Activated T-helper 2 cell treated with anti-CD3 and anti-CD28 coated beads, Interferon-gamma antibody, Interleukin-2, Interleukin-4, amounts not matched to agents 10 μg/mL and 5 μg/mL and 100 μg/mL, durations not matched to agents 14 hours and 24 hours and 36 hours (primary cell): ENCODE results near the gene IL17REL. TPM values are rescaled to one million over a fixed set of nuclear protein-coding genes. Genes with fewer than 3 reads are reported as not detected.

Experiments
- DNase-seq: peaks from one replicate; pipeline ENCODE4 v3.0.0; 2021; ENCODE audit warnings: low spot score
- H3K27ac Mint-ChIP-seq: one replicate; pipeline ENCODE4 v1.8.0; 2021; ENCODE audit warnings: mixed read lengths
- H3K27me3 Mint-ChIP-seq: one replicate; pipeline ENCODE4 v1.8.0; 2021; ENCODE audit warnings: low read depth, mixed read lengths
- H3K36me3 Mint-ChIP-seq: one replicate; pipeline ENCODE4 v1.8.0; 2021; ENCODE audit warnings: low read depth, mixed read lengths
- H3K4me1 Mint-ChIP-seq: one replicate; pipeline ENCODE4 v1.8.0; 2021; ENCODE audit warnings: low read depth, mixed read lengths
- H3K4me3 Mint-ChIP-seq: one replicate; pipeline ENCODE4 v1.8.0; 2021; ENCODE audit warnings: low read depth, mild to moderate bottlenecking, moderate library complexity, mixed read lengths
- H3K9me3 Mint-ChIP-seq: one replicate; pipeline ENCODE4 v1.8.0; 2021; ENCODE audit warnings: mixed read lengths
- intact Hi-C: fragments of 100-400 bp; cut with micrococcal nuclease; formaldehyde crosslinking; loops from one replicate; pipeline ENCODE4 v1.15.1; 2023
- total RNA-seq: library from RNA; stranded (reverse); gene quantifications from 2 replicates; pipeline ENCODE4 v1.2.3, GENCODE V29; 2022

Gene IL17REL
- total RNA-seq, 1 donor from 2014 or later, result not detected

GRCh38 chr22:49999946-50000586 is 12.5 kb downstream of the IL17REL start:
- Mint-ChIP-seq H3K9me3 (no peaks in the 10 kb centered on the region), H3K27me3 (peaks cover 2% of the 10 kb centered on the region), H3K4me3 (no peak overlapping the region), H3K27ac (no peak overlapping the region), H3K4me1 (peaks cover 3% of the 10 kb centered on the region), H3K36me3 (no peaks in the 10 kb centered on the region)
- intact Hi-C loops, result no loop called here
- DNase-seq, result no peak

GRCh38 chr22:49999063-49999945 is 13.3 kb downstream of the IL17REL start:
- peaks cover 2% of the 10 kb centered on the region for H3K27me3 Mint-ChIP-seq
- H3K4me1 Mint-ChIP-seq, result no peaks in the 10 kb centered on the region
- no peaks in the 10 kb centered on the region for H3K36me3 Mint-ChIP-seq
- H3K9me3 Mint-ChIP-seq, result no peaks in the 10 kb centered on the region
- no peak overlapping the region for H3K27ac Mint-ChIP-seq
- no peak overlapping the region for H3K4me3 Mint-ChIP-seq
- DNase-seq, result no peak
- intact Hi-C loops, result no loop called here

DNA sequence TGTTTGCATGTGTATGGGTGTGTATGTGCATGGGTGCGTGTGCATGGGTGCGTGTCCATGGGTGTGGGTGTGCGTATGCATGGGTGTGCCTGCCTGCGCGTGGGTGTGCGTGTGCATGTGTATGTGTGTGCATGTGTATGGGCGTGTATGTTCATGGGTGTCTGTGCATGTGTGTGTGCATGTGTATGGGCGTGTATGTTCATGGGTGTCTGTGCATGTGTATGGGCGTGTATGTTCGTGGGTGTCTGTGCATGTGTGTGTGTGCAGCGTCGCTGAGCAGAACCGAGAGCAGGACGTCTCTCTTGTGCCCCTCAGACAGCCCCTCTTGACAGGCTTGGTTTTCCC is 13.9 kb downstream of the IL17REL start:
- intact Hi-C loops, result no loop called here
- H3K9me3 Mint-ChIP-seq, result no peaks in the 10 kb centered on the region
- no peak for DNase-seq
- H3K27me3 Mint-ChIP-seq, result peaks cover under 1% of the 10 kb centered on the region
- no peak overlapping the region for H3K27ac Mint-ChIP-seq
- no peak overlapping the region for H3K4me3 Mint-ChIP-seq
- H3K4me1 Mint-ChIP-seq, result no peaks in the 10 kb centered on the region
- no peaks in the 10 kb centered on the region for H3K36me3 Mint-ChIP-seq

- no peak overlapping the region for H3K27ac Mint-ChIP-seq
- DNase-seq, result no peak
- peaks cover 3% of the 10 kb centered on the region for H3K4me1 Mint-ChIP-seq
- no peaks in the 10 kb centered on the region for H3K9me3 Mint-ChIP-seq
- no peaks in the 10 kb centered on the region for H3K36me3 Mint-ChIP-seq
- no peaks in the 10 kb centered on the region for H3K27me3 Mint-ChIP-seq
- H3K4me3 Mint-ChIP-seq, result no peak overlapping the region
- intact Hi-C loops, result no loop called here
These were observed 14.4 kb downstream of the IL17REL start for GRCh38 chr22:49997932-49998717.

DNA sequence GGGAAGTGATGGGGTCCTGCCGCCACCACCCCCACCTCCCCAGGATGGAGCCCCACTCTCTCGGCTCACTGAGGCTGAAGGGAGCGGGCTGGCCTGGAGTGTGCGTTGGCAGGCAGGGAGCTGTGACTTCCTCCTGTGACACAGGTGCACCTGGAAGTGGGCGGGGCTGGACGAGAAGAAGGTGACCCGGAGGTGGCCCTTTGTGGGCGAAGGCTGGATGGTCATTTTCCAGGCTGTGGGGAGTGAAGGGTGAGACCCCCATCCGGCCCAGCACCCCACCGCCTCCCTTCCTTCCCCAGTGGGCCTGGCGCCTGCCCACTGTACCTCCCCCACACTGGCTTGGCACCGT is 15.3 kb downstream of the IL17REL start:
- intact Hi-C loops, result no loop called here

DNA sequence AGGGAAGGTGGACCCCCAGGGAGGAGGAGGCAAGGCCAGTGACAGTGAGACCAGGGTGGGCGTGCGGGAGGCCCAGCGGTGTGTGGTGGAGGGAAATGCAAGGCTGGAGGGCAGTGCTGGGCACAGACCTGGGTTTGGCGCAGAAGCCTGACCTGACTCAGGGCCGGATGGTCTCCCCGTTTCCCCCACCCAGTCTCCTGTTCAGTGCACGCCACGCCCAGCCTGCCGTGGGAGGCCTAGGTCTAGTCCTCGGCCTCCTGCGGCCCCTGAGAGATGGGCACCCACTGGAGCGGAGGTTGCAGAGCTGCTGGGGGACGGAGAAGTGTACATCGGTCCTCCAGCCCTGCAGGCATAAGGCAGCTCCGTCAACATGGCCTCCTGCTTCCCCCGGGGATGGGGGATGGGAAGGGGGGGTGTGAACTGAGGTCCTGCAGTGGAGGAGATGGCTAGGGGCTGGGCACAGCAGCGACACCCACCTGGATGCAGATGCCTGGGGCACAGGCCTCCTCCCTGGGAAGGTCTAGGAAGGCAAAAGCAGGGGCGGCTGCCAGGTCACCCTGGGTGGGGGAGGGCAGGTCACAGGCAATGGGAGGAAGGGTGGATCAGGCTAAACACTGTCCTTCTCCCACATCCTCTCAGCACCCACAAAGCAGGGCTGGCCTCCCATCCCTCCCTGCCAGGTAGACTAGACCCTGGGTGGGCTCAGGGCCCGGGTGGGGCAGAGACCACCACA is 15.9 kb downstream of the IL17REL start:
- Mint-ChIP-seq H3K4me1 (peaks cover 3% of the 10 kb centered on the region), H3K4me3 (no peak overlapping the region), H3K27me3 (peaks cover 2% of the 10 kb centered on the region), H3K9me3 (peaks cover 5% of the 10 kb centered on the region), H3K27ac (no peak overlapping the region), H3K36me3 (no peaks in the 10 kb centered on the region)
- intact Hi-C loops, result no loop called here
- no peak for DNase-seq

More for the DNA sequence above, 15.3 kb downstream of the IL17REL start:
- Mint-ChIP-seq H3K27ac (no peak overlapping the region), H3K27me3 (no peaks in the 10 kb centered on the region), H3K36me3 (no peaks in the 10 kb centered on the region), H3K4me3 (no peak overlapping the region), H3K4me1 (peaks cover 3% of the 10 kb centered on the region), H3K9me3 (no peaks in the 10 kb centered on the region)
- no peak for DNase-seq

DNA sequence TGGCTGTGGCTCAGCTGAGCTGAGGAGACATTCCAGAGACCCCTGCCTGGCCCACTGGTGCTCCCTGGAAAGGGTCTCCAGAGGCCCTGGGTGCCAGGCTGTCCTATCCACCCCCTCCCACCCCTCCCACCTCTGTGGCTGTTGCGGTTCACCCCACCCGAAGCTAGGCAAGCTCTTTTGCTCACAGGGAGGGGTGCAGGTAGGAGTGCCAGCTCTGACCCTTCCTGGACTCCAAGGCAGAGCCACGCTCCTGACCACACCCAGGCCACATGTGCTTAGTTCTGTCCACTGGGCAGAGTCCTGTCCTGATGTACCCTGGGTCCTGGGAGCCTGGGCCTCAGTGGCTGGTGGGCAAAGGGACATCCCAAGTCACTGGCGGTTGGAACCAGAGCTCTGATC is 16.4 kb downstream of the IL17REL start:
- Mint-ChIP-seq H3K27ac (no peak overlapping the region), H3K36me3 (no peaks in the 10 kb centered on the region), H3K4me1 (peaks cover 3% of the 10 kb centered on the region), H3K4me3 (no peak overlapping the region), H3K27me3 (peaks cover 3% of the 10 kb centered on the region), H3K9me3 (peaks cover 9% of the 10 kb centered on the region)
- no peak for DNase-seq
- intact Hi-C loops, result no loop called here

DNA sequence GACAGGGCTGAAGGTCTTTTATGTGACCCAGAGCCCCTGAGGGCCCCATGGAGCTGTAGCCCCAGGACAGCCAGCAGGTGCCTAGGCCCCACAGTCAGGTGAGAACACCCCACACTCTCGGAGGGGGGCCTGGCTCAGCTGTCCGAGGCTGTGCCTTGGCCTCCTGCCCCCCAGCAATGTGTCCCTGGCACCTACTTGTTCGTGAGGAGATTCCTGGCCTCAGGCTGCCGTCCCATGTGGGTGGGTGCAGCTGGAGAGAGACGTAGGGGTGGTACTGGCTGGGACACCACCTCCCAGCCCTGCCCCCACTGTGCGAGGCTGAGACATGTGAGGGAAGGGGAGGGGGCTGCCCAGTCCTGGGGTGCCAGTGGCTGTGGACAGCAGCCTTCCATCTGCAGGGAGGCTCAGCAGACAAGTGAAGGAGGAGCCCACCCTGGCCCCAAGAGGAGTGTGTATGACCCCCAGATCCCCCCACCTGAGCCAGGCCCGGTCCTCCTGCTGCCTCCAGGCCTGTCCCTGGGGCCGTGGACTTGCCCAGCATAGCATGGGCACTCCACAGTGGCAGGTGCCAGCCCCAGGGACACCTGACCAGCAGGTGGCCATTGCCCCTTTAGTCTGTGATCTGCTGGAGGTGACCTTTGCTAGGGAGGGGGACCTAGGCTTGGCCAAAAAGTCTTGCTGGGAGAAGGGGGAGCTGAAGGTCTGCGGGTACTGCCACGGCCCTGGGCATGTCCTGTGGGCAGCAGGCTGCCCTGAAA is 17.0 kb downstream of the IL17REL start:
- intact Hi-C loops, result no loop called here
- no peak overlapping the region for H3K27ac Mint-ChIP-seq
- H3K4me1 Mint-ChIP-seq, result peaks cover 3% of the 10 kb centered on the region
- DNase-seq, result no peak
- H3K4me3 Mint-ChIP-seq, result no peak overlapping the region
- no peaks in the 10 kb centered on the region for H3K36me3 Mint-ChIP-seq
- peaks cover 15% of the 10 kb centered on the region for H3K9me3 Mint-ChIP-seq
- H3K27me3 Mint-ChIP-seq, result peaks cover 3% of the 10 kb centered on the region

- intact Hi-C loops, result no loop called here
- H3K27ac Mint-ChIP-seq, result no peak overlapping the region
- H3K9me3 Mint-ChIP-seq, result peaks cover 19% of the 10 kb centered on the region
- H3K36me3 Mint-ChIP-seq, result no peaks in the 10 kb centered on the region
- DNase-seq, result no peak
- H3K27me3 Mint-ChIP-seq, result peaks cover 3% of the 10 kb centered on the region
- no peak overlapping the region for H3K4me3 Mint-ChIP-seq
- H3K4me1 Mint-ChIP-seq, result peaks cover 3% of the 10 kb centered on the region
These were observed 17.6 kb downstream of the IL17REL start for GRCh38 chr22:49995041-49995360.

- Mint-ChIP-seq H3K4me1 (peaks cover 3% of the 10 kb centered on the region), H3K27ac (no peak overlapping the region), H3K9me3 (peaks cover 19% of the 10 kb centered on the region), H3K4me3 (no peak overlapping the region), H3K27me3 (peaks cover 3% of the 10 kb centered on the region), H3K36me3 (no peaks in the 10 kb centered on the region)
- intact Hi-C loops, result no loop called here
- no peak for DNase-seq
These were observed 18.1 kb downstream of the IL17REL start for GRCh38 chr22:49994361-49995040.

DNA sequence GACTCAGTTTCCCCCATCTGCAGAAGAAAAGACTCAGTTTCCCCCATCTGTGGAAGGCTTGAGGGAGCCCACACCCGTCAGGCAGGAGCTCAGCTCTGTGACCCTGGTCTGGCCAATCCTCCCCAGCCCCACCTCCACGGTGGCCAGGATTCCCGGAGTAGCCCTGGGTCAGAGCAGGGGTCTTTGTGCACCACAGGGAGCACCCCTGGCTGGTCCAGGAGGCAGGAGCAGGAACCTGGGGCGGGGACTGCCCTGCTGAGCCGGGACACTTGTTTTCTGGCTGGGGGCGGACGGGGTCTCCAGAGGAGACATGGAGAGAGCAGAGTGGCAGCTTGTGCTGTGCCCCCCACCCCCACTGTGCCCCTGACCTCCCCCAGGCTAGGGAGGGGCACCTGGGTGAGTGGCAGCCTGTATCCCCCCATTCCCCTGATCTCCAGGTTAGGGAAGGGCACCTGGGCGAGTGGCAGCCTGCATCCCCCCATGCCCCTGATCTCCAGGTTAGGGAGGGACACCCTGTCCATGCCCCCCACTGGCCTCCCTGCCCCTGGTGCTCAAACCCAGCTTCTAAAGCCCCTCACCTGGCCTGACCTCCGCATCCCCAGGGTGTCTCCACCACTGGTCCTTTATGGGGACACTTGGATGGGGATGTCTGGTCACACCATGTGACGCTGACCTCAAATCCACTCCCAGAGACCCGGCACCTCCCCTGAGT is 18.8 kb downstream of the IL17REL start:
- peaks cover 3% of the 10 kb centered on the region for H3K4me1 Mint-ChIP-seq
- intact Hi-C loops, result loop anchor here (1.0 to 2.0 kb wide), 3 partner anchors 17 to 63 kb away; no protein-coding TSS in a partner anchor
- no peak for DNase-seq

More for the DNA sequence above, 18.8 kb downstream of the IL17REL start:
- Mint-ChIP-seq H3K36me3 (no peaks in the 10 kb centered on the region), H3K27me3 (peaks cover 4% of the 10 kb centered on the region), H3K9me3 (peaks cover 20% of the 10 kb centered on the region), H3K27ac (no peak overlapping the region), H3K4me3 (no peak overlapping the region)
